LNCAP (cell line): ENCODE data around the gene BTBD1.

Source experiments
- TF ChIP-seq, protein P1 (sequence below): fragments of 450-650 bp; IDR thresholded peaks from 2 replicates; pipeline ENCODE4 v1.5.1; 2017; ENCODE audit warnings: mild to moderate bottlenecking

Gene BTBD1

DNA sequence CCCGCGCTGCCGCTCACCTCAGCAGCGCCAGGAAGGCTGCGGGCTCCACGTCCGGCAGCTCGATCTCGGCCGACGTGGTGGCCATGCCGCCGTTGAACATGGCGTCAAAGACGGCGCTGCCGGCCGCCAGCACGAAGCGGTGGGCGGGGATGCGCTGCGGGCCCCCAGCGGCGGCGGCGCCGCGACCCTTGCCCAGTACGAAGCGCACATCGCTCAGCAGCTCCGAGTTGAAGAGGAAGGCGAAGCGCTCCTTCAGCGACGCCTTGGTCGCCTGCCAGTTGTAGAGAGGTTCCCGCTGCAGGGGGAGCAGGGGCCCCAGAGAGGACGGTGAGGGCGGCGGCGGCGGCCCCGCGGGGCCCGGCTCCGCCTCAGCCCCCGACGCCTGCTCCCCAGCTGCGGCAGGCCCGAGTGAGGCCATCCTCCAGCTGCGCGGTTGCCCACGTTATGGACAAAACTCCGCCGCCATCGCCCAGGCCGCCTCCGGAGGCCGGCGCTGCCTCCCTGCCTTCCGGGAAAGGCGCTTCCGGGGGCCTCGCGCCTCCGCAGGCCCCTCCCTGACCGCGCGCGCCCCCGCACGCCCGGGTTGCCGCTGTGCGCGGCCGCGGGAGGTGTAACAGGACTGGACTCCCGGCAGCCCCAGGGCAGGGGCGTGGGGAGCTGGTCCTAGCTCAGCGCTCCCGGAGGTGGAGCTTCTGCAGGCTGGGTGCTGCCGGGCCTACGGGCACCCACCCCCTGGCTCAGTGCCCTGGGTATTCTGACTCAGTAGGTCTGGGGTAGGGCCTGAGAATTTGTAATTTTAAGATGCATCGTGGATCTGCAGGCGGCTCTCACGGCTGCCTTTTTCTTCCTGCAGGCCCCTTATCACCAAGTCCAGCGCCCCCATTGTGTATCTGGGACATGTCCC lies at the start of gene BTBD1:
Gene BTBD1 (minus strand): TSS at position 519 of the 904 bp plus-strand sequence. CDS start 101 bp downstream, at position 418.
- TF ChIP-seq, protein P1, sequence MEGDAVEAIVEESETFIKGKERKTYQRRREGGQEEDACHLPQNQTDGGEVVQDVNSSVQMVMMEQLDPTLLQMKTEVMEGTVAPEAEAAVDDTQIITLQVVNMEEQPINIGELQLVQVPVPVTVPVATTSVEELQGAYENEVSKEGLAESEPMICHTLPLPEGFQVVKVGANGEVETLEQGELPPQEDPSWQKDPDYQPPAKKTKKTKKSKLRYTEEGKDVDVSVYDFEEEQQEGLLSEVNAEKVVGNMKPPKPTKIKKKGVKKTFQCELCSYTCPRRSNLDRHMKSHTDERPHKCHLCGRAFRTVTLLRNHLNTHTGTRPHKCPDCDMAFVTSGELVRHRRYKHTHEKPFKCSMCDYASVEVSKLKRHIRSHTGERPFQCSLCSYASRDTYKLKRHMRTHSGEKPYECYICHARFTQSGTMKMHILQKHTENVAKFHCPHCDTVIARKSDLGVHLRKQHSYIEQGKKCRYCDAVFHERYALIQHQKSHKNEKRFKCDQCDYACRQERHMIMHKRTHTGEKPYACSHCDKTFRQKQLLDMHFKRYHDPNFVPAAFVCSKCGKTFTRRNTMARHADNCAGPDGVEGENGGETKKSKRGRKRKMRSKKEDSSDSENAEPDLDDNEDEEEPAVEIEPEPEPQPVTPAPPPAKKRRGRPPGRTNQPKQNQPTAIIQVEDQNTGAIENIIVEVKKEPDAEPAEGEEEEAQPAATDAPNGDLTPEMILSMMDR: 0 out of 2 replicates have a peak, but pooled peaks have one; percentile 8

DNA sequence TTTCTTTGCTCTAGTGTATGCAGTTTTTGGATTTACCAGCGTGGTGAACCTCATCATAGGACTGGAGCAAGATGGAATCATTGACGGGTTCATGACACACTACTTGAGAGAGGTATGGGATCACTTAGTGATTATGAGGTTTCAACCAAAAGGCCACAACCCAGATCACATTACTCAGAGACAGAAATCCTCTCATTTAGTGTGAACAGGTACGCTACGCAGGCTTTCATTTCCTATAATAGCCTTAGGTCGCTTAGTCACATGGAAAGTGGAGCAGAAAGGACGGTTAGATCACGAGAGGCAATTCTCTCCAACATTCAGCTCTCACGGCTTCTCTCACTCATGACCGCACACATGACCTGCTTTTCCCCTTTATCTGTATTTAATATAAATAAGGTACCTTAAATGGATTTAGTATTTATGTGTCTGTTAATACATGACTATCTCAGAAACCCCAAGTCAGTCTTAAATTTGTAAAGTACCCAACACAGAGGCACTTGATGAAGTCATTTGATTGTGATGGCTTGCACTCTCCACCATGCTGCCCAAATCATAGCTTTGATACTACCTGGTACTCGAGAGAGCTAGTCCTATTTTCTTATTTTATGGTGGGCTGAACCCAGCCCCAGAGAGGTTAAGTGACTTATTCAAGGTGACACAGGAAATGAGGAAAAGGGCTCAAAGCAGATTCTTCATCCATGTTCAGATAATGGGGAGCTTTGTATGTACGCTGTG lies 48.9 kb upstream of the BTBD1 start:
- TF ChIP-seq, protein P1: no peak

DNA sequence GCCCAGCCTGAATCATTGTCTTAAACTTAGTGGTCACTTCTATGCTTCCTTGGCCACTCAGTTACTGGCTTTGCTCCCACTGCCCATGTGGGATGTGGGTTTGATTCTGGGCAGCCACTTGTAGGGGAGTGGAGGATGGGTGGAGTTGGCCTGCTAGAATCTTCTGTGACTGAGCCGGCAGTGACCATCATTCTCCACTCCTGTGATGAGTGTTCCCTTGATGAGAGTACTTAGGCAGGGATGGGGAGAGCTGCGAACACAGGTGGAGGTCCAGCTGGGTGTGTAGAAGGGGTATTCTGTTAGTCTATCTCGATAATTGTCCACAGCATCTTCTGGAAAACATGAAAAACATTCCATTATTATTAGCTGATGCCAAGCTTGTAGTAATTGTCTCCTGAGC lies 48.4 kb upstream of the BTBD1 start:
- TF ChIP-seq, protein P1: no peak

DNA sequence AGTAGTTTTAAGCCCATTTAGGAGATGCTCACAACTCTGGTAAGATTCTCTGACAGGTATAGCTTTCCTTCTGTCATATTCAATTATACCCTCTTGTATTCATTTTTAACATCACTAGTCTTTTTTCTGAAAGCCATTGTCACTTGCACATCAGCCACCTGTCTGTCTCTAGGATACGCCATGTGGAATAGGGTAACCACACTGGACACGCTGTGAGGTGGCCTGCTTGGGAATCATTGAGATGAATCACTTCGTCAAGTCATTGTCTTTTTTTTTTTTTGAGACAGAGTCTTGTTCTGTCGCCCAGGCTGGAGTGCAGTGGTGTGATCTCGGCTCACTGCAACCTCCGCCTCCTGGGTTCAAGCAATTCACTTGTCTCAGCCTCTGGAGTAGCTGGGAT lies 47.8 kb upstream of the BTBD1 start:
- TF ChIP-seq, protein P1: no peak

DNA sequence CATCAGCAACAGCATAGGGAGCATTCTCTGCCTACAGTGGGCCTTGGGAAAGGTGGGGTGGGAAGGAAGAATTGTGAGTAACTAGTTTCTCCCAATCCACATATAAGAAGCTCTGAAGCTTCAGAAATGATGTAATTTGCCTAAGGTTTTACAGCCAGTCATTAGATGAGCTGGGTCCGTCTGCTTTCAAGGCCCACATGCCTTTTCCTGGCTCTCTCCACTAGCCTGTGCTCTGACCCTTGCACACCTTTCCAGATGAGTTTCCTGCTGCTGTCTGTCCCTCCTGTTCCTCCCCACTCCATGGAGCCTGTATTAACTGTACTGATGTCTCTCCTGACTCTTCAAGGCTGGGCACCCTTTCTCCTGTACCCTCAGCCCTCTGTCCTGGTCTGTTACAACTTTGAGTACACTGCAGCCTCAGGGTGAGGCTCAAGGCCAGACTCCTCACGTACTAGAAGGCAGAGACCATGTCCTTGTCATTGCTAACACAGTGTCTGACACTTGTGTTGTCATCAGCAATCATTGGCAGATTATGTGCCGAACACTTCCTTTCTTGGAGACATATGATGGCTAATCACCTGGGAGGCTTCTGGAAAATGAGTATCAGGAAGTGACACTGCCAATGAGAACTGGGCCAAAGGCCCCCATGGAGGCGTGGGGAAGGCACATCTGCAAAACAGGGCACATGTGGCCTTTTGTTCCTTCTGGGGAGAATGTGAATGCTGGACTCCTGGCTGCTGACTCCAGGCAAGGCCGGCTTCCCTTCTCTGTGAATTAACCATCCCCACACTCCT lies 47.0 kb upstream of the BTBD1 start:
- TF ChIP-seq, protein P1: no peak

DNA sequence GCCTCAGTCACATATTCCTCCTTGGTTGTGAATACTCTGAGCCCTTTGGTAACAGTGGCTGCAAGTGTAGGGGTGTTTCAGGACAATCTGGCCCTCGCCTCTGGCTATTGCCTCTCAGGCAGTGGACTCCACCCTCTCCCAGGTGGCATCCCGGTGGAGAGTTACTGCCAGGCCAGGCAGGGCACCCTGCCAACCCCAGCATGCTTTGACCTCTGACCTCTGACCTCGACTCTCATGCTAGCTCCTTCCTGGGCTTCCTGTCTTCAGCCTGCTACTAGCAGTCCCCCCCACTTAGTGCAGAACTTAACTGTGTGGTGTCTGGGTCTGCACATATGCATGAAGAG lies 45.9 kb upstream of the BTBD1 start:
- TF ChIP-seq, protein P1: no peak

DNA sequence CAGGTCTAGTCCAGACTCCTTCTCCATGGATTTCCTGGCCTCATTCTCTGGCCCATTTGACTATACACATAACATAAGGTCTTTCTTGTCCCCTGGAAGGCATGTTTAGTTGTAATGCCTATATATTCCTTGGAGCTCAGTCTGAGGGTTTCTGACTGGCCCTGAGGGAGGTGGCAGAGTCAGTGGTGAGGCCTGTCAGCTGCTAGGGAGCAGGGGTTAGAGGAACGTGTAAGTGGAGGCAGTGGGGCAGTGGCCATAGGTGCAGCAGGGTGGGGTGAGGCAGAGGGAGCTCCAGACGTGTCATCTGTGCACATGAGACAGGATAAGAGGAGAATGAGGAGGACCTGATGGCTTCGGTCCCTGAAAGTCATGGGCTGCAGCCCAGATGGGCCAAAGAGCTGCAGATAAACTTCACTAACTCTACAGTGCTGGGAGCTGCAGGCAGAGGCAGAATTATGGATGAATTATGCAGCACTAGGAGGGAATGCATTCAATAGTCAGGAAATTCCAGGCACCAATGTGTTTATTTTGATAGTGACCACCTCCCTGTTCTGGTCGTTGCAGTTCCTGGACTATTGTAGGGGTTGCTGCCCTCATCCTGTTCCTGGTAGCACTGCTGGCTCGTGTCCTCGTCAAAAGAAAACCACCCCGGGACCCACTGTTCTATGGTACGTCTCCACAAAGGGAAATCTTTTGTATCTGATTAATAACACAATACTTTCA lies 45.3 kb upstream of the BTBD1 start:
- TF ChIP-seq, protein P1: no peak
